ENCODE measurements around the gene SIGLEC5. TPM values are rescaled to one million over a fixed set of nuclear protein-coding genes. Genes with fewer than 3 reads are reported as not detected.
"Not testable (repeated sequence)": the region's sequence is repeated elsewhere in the genome, so short reads cannot be mapped to it uniquely, and the experiment has no call there.

SIGLEC5 gene
- total RNA-seq, 1 experiment from 2014 or later = not detected

DNA sequence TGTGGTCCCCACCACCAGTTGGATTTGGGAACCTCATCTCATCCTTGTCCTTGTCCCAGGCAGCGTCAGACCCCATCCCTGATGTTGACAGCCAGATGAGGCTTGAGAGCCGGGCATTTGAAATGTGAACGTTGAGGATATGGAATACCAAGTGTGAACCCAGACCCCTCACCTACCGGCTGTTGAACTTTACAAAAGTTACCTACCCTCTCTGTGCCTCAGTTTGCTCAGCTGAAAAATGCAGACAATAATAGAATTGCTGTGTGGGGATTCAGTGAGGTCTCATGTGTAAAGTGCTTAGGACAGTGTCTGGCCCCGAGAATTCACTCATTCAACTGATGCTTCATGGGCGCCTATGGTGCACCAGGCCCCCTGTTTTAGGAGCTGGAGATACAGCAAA is 17.1 kb upstream of the SIGLEC5 start:
- no peak overlapping the region for H3K4me2 ChIP-seq
- H3K4me1 ChIP-seq (replicated peaks; ENCODE audit: insufficient read depth) = no peaks in the 10 kb centered on the region
- intact Hi-C loops (cut with micrococcal nuclease; ENCODE audit: unreplicated experiment) = no loop called here
- CTCF ChIA-PET = no interaction called here
- no TSS peak for BruUV-seq (replicated peaks)
- no peaks in the 10 kb centered on the region for H3K9me3 ChIP-seq (ENCODE audit: insufficient read depth, low read depth)
- H3K4me3 ChIP-seq = no peak overlapping the region
- H3K27ac ChIP-seq = no peak overlapping the region
- H3F3A ChIP-seq (ENCODE audit: insufficient read depth, low read depth) = no peaks in the 10 kb centered on the region
- TF ChIP-seq EZH2 (IDR thresholded peaks at IDR 0.05; ENCODE audit: low read depth) = 0 out of 2 replicates have a peak, but pooled peaks have one; percentile 85
- TF ChIP-seq, protein P1, sequence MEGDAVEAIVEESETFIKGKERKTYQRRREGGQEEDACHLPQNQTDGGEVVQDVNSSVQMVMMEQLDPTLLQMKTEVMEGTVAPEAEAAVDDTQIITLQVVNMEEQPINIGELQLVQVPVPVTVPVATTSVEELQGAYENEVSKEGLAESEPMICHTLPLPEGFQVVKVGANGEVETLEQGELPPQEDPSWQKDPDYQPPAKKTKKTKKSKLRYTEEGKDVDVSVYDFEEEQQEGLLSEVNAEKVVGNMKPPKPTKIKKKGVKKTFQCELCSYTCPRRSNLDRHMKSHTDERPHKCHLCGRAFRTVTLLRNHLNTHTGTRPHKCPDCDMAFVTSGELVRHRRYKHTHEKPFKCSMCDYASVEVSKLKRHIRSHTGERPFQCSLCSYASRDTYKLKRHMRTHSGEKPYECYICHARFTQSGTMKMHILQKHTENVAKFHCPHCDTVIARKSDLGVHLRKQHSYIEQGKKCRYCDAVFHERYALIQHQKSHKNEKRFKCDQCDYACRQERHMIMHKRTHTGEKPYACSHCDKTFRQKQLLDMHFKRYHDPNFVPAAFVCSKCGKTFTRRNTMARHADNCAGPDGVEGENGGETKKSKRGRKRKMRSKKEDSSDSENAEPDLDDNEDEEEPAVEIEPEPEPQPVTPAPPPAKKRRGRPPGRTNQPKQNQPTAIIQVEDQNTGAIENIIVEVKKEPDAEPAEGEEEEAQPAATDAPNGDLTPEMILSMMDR (conservative IDR thresholded peaks at IDR 0.05) = no peak
- H3K79me2 ChIP-seq (ENCODE audit: low read depth) = no peaks in the 10 kb centered on the region
- H2AFZ ChIP-seq = no peak overlapping the region
- no peak for DNase-seq
- no peaks in the 10 kb centered on the region for H3K36me3 ChIP-seq (ENCODE audit: low read depth)
- H3K27me3 ChIP-seq (ENCODE audit: insufficient read depth, low read depth) = peaks cover 48% of the 10 kb centered on the region
- no peaks in the 10 kb centered on the region for H3K9me2 ChIP-seq (ENCODE audit: insufficient read depth)
- POLR2A ChIA-PET (ENCODE audit: unreplicated experiment) = no interaction called here
- H4K20me1 ChIP-seq (ENCODE audit: insufficient read depth) = no peaks in the 10 kb centered on the region

DNA sequence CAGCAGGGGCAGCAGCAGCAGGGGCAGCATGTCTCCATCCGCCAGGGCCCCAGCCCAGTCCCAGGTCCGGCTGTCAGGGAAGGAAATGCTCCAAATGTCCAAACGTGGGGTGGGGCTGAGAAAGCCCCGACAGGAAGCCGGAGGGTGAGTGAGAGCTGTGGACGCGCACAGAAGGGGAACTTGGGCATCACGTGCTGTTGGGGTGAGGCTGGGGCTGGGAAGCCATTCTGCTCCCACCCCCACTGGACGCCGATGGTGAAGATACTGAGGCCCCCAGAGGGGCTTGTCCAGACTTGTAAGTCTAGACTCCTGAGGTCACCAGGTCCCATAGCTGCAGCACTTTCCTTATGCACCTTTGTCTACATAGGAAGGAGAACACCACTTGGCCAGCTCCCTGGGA is 16.5 kb upstream of the SIGLEC5 start, which contains the start of gene SIGLEC14:
TSS of gene SIGLEC14 (minus strand) at position 96 of the 400 bp plus-strand sequence. CDS start at position 30, 66 bp downstream.
- H3K4me1 ChIP-seq (replicated peaks; ENCODE audit: insufficient read depth); H2AFZ ChIP-seq; DNase-seq; BruUV-seq (replicated peaks); H3K36me3 ChIP-seq (ENCODE audit: low read depth); intact Hi-C loops (cut with micrococcal nuclease; ENCODE audit: unreplicated experiment); H3K27ac ChIP-seq; H3K9me3 ChIP-seq (ENCODE audit: insufficient read depth, low read depth); H3K4me2 ChIP-seq; H3K4me3 ChIP-seq; H3K9me2 ChIP-seq (ENCODE audit: insufficient read depth); H4K20me1 ChIP-seq (ENCODE audit: insufficient read depth); H3K79me2 ChIP-seq (ENCODE audit: low read depth); POLR2A ChIA-PET (ENCODE audit: unreplicated experiment); CTCF ChIA-PET; H3F3A ChIP-seq (ENCODE audit: insufficient read depth, low read depth): not testable (repeated sequence)
- peaks cover 43% of the 10 kb centered on the region for H3K27me3 ChIP-seq (ENCODE audit: insufficient read depth, low read depth)

DNA sequence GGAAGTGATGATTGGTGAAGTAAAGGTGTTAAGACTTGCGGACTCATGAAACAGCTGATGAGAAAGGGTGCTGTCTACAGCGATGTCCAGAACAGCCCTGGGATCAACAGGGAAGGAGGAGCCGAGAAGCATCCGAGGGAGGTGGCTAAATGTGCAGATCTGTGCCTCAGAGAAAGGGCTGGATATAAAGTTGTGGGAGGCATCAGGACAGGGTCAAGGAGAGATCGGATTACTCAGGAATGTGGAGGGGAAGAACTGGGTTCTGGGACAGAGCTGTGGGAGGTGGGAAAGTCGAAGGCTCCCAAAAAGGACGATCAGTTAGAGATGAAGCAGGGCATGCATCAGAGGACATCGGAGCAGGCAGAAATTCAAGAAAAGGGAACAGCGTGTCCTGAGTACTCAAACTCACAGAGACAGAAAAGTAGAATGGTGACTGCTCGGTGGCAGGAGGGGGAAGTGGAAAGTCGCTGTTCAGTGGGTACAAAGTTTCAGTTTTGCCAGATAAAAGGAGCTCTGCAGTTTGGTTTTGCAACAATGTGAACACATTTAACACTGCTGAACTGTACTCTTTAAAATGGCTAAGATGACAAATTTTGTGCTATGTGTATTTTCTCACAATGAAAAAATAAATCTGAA is 14.6 kb upstream of the SIGLEC5 start:
- H2AFZ ChIP-seq = no peak overlapping the region
- H3K9me3 ChIP-seq (ENCODE audit: insufficient read depth, low read depth) = no peaks in the 10 kb centered on the region
- no peak overlapping the region for H3K27ac ChIP-seq
- H3K79me2 ChIP-seq (ENCODE audit: low read depth) = no peaks in the 10 kb centered on the region
- no peak for TF ChIP-seq EZH2 (IDR thresholded peaks at IDR 0.05; ENCODE audit: low read depth)
- TF ChIP-seq, protein P1 (conservative IDR thresholded peaks at IDR 0.05) = no peak
- peaks cover 28% of the 10 kb centered on the region for H3K27me3 ChIP-seq (ENCODE audit: insufficient read depth, low read depth)
- H3K9me2 ChIP-seq (ENCODE audit: insufficient read depth) = no peaks in the 10 kb centered on the region
- H3F3A ChIP-seq (ENCODE audit: insufficient read depth, low read depth) = no peaks in the 10 kb centered on the region
- no peaks in the 10 kb centered on the region for H4K20me1 ChIP-seq (ENCODE audit: insufficient read depth)
- H3K4me2 ChIP-seq = no peak overlapping the region
- H3K4me1 ChIP-seq (replicated peaks; ENCODE audit: insufficient read depth) = no peaks in the 10 kb centered on the region
- CTCF ChIA-PET = no interaction called here
- no peaks in the 10 kb centered on the region for H3K36me3 ChIP-seq (ENCODE audit: low read depth)
- POLR2A ChIA-PET (ENCODE audit: unreplicated experiment) = no interaction called here
- no peak for DNase-seq
- no TSS peak for BruUV-seq (replicated peaks)
- no peak overlapping the region for H3K4me3 ChIP-seq
- intact Hi-C loops (cut with micrococcal nuclease; ENCODE audit: unreplicated experiment) = no loop called here

DNA sequence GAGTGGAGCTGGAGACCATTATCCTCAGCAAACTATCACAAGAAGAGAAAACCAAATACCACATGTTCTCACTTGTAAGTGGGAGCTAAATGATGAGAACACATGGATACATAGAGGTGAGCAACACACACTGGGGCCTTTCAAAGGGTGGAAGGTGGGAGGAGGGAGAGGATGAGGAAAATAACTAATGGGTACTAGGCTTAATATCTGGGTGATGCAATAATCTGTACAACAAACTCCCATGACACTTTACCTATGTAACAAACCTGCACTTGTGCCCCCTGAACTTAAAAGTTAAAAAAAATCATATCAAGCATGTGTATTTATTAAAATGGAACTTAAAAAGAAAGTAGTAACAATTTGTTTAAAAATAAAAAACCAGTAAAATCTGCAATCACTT is 11.4 kb upstream of the SIGLEC5 start:
- POLR2A ChIA-PET (ENCODE audit: unreplicated experiment) = no interaction called here
- H3K4me3 ChIP-seq = no peak overlapping the region

More for the DNA sequence above, 11.4 kb upstream of the SIGLEC5 start:
- H3K27ac ChIP-seq = no peak overlapping the region
- TF ChIP-seq EZH2 (IDR thresholded peaks at IDR 0.05; ENCODE audit: low read depth) = no peak
- TF ChIP-seq, protein P1 (conservative IDR thresholded peaks at IDR 0.05) = no peak
- H2AFZ ChIP-seq = no peak overlapping the region
- no TSS peak for BruUV-seq (replicated peaks)
- no peak for DNase-seq
- H3K36me3 ChIP-seq (ENCODE audit: low read depth) = no peaks in the 10 kb centered on the region
- H3K9me2 ChIP-seq (ENCODE audit: insufficient read depth) = no peaks in the 10 kb centered on the region
- H3K27me3 ChIP-seq (ENCODE audit: insufficient read depth, low read depth) = no peaks in the 10 kb centered on the region
- H4K20me1 ChIP-seq (ENCODE audit: insufficient read depth) = no peaks in the 10 kb centered on the region
- H3K79me2 ChIP-seq (ENCODE audit: low read depth) = no peaks in the 10 kb centered on the region
- H3F3A ChIP-seq (ENCODE audit: insufficient read depth, low read depth) = no peaks in the 10 kb centered on the region
- no peaks in the 10 kb centered on the region for H3K9me3 ChIP-seq (ENCODE audit: insufficient read depth, low read depth)
- CTCF ChIA-PET = no interaction called here
- H3K4me1 ChIP-seq (replicated peaks; ENCODE audit: insufficient read depth) = no peaks in the 10 kb centered on the region
- no peak overlapping the region for H3K4me2 ChIP-seq
- intact Hi-C loops (cut with micrococcal nuclease; ENCODE audit: unreplicated experiment) = no loop called here
